Measurements from ENCODE around the gene CCDC14.
A peak's percentile ranks its signal among the peaks of the same experiment; 100 is the strongest.
"Not testable (repeated sequence)": the region's sequence is repeated elsewhere in the genome, so short reads cannot be mapped to it uniquely, and the experiment has no call there.

Gene CCDC14, protein sequence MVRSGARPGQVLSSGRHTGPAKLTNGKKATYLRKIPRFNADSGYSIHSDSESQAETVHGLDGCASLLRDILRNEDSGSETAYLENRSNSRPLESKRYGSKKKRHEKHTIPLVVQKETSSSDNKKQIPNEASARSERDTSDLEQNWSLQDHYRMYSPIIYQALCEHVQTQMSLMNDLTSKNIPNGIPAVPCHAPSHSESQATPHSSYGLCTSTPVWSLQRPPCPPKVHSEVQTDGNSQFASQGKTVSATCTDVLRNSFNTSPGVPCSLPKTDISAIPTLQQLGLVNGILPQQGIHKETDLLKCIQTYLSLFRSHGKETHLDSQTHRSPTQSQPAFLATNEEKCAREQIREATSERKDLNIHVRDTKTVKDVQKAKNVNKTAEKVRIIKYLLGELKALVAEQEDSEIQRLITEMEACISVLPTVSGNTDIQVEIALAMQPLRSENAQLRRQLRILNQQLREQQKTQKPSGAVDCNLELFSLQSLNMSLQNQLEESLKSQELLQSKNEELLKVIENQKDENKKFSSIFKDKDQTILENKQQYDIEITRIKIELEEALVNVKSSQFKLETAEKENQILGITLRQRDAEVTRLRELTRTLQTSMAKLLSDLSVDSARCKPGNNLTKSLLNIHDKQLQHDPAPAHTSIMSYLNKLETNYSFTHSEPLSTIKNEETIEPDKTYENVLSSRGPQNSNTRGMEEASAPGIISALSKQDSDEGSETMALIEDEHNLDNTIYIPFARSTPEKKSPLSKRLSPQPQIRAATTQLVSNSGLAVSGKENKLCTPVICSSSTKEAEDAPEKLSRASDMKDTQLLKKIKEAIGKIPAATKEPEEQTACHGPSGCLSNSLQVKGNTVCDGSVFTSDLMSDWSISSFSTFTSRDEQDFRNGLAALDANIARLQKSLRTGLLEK

DNA sequence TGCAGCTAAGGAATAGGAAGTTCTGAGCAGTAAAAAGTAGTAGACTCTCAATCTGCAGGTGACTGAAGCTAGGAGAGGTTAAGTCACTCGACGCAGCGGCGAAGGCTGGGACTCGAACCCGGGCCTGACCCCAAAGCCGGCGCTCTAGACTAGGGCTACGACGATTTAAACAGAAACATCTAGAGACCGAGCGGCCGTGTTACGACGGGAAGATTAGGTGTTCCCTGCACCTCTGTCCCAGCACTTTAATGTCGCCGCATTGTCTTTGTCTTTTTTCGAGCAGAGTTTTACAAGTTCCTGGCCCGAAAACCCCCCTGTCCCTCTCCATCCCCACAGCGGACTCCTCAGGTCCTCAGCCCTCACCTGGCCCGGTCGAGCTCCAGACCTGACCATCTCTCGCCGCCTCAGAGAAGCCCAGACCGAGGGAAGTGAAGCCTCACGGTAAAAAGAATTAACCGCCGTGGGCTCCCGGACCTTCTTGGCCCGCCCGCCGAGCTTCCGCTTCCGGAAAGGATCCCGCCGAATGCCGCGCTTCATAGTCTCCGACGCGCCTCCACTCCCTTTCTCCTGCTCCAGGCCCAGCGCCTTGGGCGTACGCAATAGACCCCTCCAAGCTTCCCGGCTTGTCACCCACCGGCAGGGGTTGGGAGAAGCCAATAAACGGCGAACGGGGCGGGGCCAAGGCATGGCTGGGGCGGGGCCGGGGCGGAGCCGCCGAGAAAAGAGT, at the start of gene CCDC14:
TSS of gene CCDC14 (minus strand) at position 449 of the 727 bp plus-strand sequence. CDS start at position 393, 56 bp downstream.
- DNase-seq: peak; percentile 82

GRCh38 chr3:124008321-124008720, 47.3 kb upstream of the CCDC14 start:
- not testable (repeated sequence) for DNase-seq

- DNase-seq: peak; percentile 66
Measured at GRCh38 chr3:124007186-124007585, 46.2 kb upstream of the CCDC14 start.

DNA sequence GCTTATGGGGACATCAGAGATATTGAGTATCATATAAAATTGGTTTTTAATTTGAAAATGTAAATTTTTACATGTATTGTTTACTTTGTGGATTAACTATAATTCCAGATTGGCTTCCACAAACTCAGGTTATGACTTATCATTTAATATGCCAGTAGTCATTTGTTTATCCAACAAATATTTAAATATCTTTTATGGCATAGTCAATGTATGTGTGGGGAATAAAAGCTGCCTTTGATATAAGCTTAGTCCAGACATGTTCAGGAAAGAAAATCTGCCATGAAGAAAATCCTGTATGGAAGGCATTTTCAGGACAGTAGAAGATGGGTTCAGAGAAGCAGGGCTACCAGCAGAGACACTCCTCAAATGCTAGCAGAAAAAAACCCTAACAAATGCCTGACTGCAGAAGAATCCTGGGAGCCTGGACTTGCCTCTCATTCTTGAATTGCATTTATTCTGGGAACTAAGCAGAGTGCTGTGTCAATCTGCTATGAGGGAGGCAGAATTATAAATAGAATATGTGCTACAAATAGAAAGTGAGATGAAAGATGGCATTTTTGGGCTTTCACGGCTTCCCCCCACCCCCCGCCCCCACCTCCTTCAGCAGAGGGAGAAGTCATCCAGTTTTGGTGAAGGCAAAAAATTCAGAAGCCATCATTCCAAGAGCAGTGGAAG, 41.5 kb upstream of the CCDC14 start:
- not testable (repeated sequence) for DNase-seq

DNA sequence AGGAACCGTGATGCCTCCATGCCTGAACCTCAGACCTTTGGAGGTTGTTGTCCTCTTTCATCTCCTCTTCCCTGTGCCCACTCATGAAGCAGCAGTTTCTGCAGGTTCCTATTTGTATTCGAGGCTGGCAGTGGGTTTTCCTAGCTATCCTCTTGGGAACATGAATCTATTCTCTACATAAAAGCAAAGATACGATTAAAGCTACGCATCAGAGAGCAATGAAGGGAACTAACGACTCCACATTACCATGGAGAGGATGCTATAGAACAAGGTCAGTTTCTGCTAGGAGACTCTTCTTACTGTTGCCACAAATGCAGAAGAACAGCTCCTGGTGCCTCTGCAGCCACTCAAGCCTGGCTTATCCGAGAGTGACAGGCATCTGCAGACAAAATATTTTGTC, 40.3 kb upstream of the CCDC14 start:
- not testable (repeated sequence) for DNase-seq

- no peak for DNase-seq
Measured at GRCh38 chr3:123997543-123997942, 36.5 kb upstream of the CCDC14 start.

GRCh38 chr3:123993818-123994217, 32.8 kb upstream of the CCDC14 start:
- no peak for DNase-seq

DNA sequence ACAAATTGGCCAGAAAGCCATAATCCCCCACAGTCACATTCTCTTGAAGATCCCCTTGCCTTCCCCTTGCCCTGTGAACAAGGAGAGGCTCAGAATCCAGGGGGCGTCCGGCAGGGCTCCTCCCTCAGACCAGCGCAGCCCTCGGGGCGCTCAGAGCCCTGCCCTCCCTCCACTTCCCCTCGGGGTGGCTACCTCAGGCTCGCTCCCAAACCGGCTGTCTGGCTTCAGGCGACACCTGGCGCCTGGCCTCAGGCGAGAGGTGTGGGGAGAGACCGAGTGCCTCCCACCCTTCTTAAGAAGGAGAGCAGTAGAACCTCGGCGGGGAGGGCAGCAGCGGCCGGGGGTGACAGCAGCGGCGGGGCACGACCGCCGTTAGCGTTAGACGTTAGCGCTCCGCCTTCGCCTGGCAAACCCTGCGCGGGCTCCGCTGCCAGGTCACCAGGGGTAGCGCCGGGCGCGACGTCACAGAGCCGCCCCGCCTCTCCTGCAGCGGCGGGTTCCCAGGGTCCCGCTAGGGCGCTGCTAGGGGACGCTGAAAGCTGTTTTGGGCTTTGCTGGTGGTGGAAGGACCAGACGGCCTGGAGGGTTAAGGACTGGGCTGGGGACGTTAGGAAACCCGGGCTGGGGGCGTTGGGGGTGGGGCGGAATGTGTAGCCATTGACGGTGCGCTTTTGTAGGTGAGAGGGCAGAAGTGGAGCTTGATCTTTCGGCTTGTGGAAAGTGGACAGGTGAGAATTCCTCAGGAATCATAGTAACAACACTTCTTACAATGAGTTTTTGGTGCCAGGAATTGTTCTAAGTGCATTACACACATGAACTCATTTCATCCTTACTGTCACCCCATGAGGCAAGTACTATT, 30.9 kb upstream of the CCDC14 start, which contains the start of gene ROPN1:
TSS of gene ROPN1 (minus strand) at position 395 of the 859 bp plus-strand sequence. CDS start 11,643 bp downstream, outside the sequence.
- not testable (repeated sequence) for DNase-seq

DNA sequence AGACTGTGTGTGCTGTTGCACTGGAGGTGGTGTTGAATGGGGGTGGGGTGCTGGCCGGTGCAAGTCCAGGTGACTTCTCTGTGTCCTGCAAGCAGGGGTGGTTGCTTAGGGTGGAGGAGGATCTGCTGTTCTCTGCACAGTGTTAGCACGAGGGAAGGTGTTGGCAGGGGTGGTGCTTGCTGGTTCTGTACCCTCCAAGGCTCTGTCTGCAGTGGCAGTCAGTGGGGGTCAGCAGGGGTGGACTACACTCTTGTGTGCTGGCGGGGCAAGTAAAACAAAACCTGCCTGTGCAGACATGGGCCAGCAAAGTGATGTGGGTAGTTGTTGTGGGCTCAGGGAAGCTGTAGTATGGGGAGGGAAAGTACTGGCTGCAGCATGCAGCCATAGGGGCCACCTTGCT, 25.4 kb upstream of the CCDC14 start:
- no peak for DNase-seq

- DNase-seq: no peak
Measured at GRCh38 chr3:123984957-123985356, 23.9 kb upstream of the CCDC14 start.

DNA sequence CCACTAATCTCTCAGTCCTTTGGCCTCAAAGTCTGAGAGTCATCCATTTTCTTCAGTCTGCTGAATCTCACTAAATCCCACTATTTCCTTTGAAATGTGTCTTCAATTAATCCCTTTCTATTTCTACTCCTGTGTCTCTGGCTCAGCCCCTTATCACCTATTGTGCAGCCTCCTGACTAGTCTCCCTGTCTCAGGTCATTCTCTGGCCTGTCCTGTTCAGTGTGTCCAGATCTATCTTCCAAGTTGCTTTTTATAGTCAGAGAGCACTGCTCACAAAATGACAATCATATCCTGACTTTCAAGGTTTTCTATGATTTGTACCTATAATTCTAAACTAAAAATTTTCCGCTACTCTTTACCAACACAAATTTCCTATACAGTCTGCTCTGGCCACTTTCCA, 23.3 kb upstream of the CCDC14 start:
- no peak for DNase-seq

DNA sequence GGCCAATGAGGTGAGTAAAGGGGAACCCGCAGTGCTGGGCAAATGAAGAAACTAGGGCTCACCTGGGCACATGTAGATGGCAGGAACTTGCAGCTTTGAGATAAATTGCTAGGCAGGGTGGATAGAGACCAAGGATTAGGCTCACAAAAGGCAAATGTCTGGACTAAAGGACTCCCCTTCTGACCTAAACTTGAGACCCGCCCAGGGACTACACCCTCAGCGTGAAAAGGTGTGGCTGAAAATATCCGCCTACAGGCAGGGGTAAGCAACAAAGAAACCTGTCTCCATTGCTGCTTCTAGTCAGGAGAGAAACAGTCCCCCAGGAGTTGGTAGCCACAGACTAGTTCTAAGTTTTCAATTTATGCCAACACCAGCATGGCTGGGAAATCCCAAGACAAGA, 20.3 kb upstream of the CCDC14 start:
- DNase-seq: not testable (repeated sequence)

- no peak for DNase-seq
Measured at GRCh38 chr3:123980539-123980938, 19.5 kb upstream of the CCDC14 start.

DNA sequence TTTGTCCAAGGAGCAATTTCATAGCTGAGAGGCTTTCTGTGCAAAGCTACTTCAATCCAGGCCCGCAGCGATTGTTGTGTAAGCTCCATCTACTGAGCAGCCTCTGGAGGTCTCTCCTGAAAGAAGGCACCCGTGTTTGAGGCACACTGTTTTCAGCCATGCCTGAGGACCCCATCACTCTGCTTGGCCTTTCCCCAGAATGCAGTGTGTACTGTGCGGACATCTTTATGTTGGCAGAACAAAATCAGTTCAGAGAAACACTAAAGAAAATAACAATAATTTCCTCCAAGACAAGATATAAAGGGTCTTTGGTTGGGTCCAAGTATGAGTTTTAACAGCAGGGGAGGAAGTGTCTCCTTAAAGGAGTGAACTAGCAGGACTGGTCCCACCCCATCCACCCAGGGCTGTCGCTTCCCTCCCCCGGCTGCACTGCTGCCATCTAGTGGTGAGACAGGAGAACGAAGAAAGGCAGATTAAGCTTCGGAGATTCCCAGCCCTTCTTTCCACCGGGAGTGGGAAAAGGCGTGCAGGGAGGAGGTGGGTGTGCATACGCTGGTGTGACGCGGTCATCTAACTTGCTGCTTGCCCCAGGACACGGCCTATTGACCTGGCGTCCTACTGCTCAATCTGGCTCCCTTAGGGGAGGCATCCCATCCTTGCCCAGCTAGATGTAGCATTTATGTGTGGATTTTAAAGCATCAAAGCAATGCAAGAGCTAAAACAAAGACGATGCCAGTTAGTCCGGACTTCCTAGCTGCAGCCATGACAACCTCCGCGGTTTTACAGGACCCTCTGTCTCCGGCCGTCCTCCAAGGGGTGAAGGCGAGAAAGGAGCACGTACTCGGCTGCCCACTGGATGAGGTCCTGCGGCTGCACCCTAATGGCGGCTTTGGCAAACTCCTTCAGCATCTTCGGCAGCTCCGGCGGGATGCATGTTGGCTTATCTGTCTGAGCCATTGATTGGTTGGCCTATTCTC, 18.8 kb upstream of the CCDC14 start:
- not testable (repeated sequence) for DNase-seq

DNA sequence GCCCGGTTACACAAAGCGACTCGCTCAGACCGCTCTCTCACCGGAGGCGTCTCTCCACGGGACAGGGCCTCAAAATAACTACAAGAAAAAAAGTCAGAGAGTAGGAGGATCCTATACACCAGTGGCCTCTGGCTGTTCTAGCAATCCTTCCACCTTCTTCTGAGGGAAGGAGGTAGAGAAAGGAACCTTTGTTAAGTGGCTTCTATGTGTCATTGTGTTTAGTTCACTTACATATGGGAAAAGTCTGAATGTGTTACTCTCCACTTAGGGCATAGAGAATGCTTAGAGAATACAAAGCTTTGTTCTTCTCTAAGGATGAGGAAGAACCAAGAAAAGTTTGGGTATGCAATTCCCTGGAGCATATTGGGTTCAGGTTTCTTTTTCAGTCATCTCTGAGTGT, 15.9 kb upstream of the CCDC14 start:
- DNase-seq: not testable (repeated sequence)

DNA sequence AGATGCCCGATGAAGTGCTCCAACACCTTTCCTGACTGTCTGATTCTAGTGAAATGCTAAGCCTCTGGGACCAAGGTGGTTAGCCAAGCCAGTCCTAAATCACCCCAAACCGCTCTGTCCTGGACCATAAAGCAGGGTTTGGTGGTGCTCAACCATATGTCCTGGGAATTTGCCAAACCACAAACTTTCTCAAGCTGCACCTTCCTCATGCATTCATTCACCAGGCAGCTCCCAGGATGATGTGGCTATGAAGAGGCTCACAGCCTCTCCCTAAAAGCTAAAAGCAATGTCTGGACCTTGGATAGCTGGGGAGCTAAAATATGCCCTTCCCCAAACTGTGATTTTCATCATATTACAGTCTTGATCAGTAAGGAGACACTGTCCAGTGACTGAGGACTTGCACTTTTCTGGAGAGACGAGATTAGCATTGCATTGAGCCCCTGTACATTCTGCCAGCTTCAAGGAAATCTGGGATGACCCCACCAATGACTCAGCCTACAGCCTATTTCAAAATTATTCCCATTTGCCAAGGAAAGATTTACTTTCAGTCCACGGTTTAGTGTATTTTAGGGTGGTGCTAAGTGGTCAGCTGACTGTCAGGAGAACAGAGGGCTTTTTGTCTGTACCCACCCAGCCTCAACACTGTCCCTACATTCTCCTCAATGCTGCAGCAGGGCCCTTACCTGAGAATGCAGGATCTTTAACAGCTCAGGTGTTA, 15.3 kb upstream of the CCDC14 start:
- DNase-seq: not testable (repeated sequence)

GRCh38 chr3:123975030-123975429, 14.0 kb upstream of the CCDC14 start:
- not testable (repeated sequence) for DNase-seq

DNA sequence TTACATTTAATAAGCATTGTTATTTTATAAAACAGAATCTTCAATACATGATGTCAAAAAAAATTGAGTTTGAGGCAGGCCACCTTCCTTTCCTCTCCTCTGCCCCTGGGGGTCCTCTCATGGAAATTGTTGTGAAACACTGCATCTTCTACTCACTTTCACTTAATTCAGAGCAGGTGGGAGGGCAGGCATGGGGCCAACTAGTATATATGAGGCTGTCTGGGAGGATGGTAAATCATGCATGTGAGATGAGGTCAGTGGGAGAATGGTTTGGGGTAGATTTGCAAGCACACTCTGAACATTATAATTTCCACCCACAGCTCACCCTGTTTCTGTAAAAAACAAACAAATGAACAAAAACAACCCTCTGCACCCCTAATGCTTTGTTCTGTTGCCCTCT, 10.4 kb upstream of the CCDC14 start:
- no peak for DNase-seq

DNA sequence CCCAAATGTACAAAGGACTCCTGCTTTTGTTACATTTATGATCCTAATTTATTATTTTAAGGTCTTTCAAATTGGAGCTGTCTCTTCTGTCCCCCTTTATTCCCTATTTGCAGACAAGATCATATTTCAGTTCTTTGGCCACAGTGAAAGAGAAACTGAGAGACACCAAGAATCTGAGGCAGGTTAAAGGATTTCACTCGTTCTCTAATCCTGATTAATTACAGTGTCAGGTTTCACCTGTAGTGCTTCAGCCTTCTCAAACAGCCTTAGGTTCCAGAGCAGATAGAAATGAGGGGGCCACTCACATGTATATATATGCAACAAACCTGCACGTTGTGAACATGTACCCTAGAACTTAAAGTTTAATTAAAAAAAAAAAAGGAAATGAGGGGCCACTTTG, 6.2 kb upstream of the CCDC14 start:
- not testable (repeated sequence) for DNase-seq
